WTC11 (cell line): ENCODE results near the gene CER1.

Experiments used
- CTCF ChIP-seq: fragments of 200-600 bp; IDR thresholded peaks from 2 replicates; pipeline ENCODE4 v1.8.0; 2022; ENCODE audit warnings: antibody characterized with exemption
- EMX1 ChIP-seq: fragments of 250-450 bp; sonication (Bioruptor Pico); IDR thresholded peaks from 2 replicates; pipeline ENCODE4 v1.8.0; 2021; ENCODE audit warnings: mild to moderate bottlenecking
- GABPB1 ChIP-seq: sonication (generic); formaldehyde crosslinking; IDR thresholded peaks from 2 replicates; pipeline ENCODE4 v1.8.1; 2023; ENCODE audit warnings: mild to moderate bottlenecking, missing genetic modification reagents

GRCh38 chr9:14715102-14715501, 7.4 kb downstream of the CER1 start:
- TF ChIP-seq CTCF, result no peak
- TF ChIP-seq EMX1 (CRISPR knock-in tag), result no peak
- TF ChIP-seq GABPB1 (CRISPR knock-in tag), result no peak
